Lung (tissue), 12 donors: ENCODE results near the gene MACROD1. TPM values are rescaled to one million over a fixed set of nuclear protein-coding genes. Genes with fewer than 3 reads are reported as not detected.

Experiments
- ATAC-seq: fragments of 200-7000 bp; cut with Tn5 transposase; one replicate; pipeline ENCODE4 v1.9.1; 2020; ENCODE audit warnings: moderate number of reproducible peaks; ENCODE audit not compliant: insufficient read depth, low FRiP score
- DNase-seq, 3 donors: peaks; one replicate each; pipeline ENCODE4 v3.0.0-alpha.2; 2013 to 2017
- H3K27ac ChIP-seq, 2 donors: one replicate each; pipeline ENCODE4 v1.5.1; 2013; ENCODE audit warnings: mild to moderate bottlenecking in 2 of 2, moderate library complexity in 2 of 2, control low read depth in 1 of 2, inconsistent platforms in 1 of 2, low read depth in 1 of 2, low read length in 1 of 2
- H3K27me3 ChIP-seq, 3 donors: one replicate each; pipeline ENCODE4 v1.5.1; 2013; ENCODE audit warnings: low read length in 2 of 3; ENCODE audit not compliant: control insufficient read depth in 3 of 3, insufficient read depth in 3 of 3
- H3K36me3 ChIP-seq, 4 donors: one replicate each; pipeline ENCODE4 v1.5.1; 2013; ENCODE audit warnings: low read length in 4 of 4, mild to moderate bottlenecking in 1 of 4, moderate library complexity in 1 of 4; ENCODE audit not compliant: control insufficient read depth in 4 of 4, insufficient read depth in 4 of 4
- H3K4me1 ChIP-seq, 5 donors: one replicate each; pipeline ENCODE4 v1.5.1; 2013; ENCODE audit warnings: low read length in 5 of 5, mild to moderate bottlenecking in 2 of 5, moderate library complexity in 1 of 5; ENCODE audit not compliant: control insufficient read depth in 5 of 5, insufficient read depth in 5 of 5
- H3K4me3 ChIP-seq: one replicate; pipeline ENCODE4 v1.5.1; 2013; ENCODE audit warnings: mild to moderate bottlenecking, control low read depth, moderate library complexity
- H3K9ac ChIP-seq, 2 donors: one replicate each; pipeline ENCODE4 v1.5.1; 2013; ENCODE audit warnings: low read length in 2 of 2, control low read depth in 1 of 2; ENCODE audit not compliant: insufficient read depth in 1 of 2
- H3K9me3 ChIP-seq, 4 donors: one replicate each; pipeline ENCODE4 v1.5.1; 2013; ENCODE audit warnings: low read length in 3 of 4, mild to moderate bottlenecking in 1 of 4, moderate library complexity in 1 of 4; ENCODE audit not compliant: control insufficient read depth in 4 of 4, insufficient read depth in 3 of 4
- WGBS, 2 donors: extraction: QIAGEN DNeasy Blood & Tissue Kit; methylation state at CpG; one replicate each; pipeline ENCODE4 v1.1.7; 2013; 5-methylcytosine and 5-hydroxymethylcytosine counted together
- polyA plus RNA-seq, 2 donors: library from polyadenylated mRNA; stranded (reverse); fragments of 200-250 nt; gene quantifications; one replicate each; pipeline ENCODE4 v1.2.1, GENCODE V29; 2013
- total RNA-seq, 2 donors: library from RNA; depleted of rRNA in 1 of 2; stranded (reverse); fragments of >200 nt in 1 of 2; gene quantifications; one replicate each; pipeline ENCODE4 v1.2.1, GENCODE V29; 2014 to 2021
- TF ChIP-seq, protein P1 (sequence below): IDR thresholded peaks from 2 replicates; pipeline ENCODE4 v1.5.1; 2012; ENCODE audit warnings: mild to moderate bottlenecking; ENCODE audit errors: control extremely low read depth, extremely low read depth
- donor health status: control.
- donor health status: control.
- donor health status: Bipolar disorder and iron deficiency.
- donor health status: healthy.
- donor health status: DM: yes; HTN: yes; CAD: no.

MACROD1 gene
- total and polyA plus RNA-seq, 4 donors, result 9.9 to 70.0 (median 19.0) TPM

DNA sequence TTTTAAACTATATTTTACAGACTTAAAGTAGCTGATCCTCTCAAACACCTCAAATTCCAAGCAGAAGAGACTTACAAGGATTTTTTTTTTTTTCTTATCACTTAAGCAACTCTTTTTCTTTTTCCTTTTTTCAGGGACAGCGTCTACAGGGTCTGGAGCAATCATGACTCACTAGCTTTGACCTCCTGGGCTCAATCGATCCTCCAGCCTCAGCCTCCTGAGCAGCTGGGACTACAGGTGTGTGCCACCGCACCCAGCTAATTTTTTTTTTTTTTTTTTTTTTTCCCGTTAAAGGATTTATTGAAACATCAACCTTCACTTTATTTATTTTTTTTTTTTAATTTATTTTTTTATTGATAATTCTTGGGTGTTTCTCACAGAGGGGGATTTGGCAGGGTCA lies 4.5 kb upstream of the MACROD1 start:
- 76 to 93% methylated on average over 4 of the region's 4 CpGs for WGBS, 2 donors
- H3K36me3 ChIP-seq, result no peaks in the 10 kb centered on the region
- no peak for DNase-seq
- no peaks in the 10 kb centered on the region for H3K9me3 ChIP-seq
- no peak overlapping the region for H3K4me3 ChIP-seq
- H3K4me1 ChIP-seq, result peaks cover 0 to 5% (median under 1%) of the 10 kb centered on the region in 5 donors
- no peak for ATAC-seq
- H3K9ac ChIP-seq, result no peak overlapping the region
- H3K27me3 ChIP-seq, result no peaks in the 10 kb centered on the region
- TF ChIP-seq, protein P1, sequence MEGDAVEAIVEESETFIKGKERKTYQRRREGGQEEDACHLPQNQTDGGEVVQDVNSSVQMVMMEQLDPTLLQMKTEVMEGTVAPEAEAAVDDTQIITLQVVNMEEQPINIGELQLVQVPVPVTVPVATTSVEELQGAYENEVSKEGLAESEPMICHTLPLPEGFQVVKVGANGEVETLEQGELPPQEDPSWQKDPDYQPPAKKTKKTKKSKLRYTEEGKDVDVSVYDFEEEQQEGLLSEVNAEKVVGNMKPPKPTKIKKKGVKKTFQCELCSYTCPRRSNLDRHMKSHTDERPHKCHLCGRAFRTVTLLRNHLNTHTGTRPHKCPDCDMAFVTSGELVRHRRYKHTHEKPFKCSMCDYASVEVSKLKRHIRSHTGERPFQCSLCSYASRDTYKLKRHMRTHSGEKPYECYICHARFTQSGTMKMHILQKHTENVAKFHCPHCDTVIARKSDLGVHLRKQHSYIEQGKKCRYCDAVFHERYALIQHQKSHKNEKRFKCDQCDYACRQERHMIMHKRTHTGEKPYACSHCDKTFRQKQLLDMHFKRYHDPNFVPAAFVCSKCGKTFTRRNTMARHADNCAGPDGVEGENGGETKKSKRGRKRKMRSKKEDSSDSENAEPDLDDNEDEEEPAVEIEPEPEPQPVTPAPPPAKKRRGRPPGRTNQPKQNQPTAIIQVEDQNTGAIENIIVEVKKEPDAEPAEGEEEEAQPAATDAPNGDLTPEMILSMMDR, result no peak
- H3K27ac ChIP-seq, result no peak overlapping the region

DNA sequence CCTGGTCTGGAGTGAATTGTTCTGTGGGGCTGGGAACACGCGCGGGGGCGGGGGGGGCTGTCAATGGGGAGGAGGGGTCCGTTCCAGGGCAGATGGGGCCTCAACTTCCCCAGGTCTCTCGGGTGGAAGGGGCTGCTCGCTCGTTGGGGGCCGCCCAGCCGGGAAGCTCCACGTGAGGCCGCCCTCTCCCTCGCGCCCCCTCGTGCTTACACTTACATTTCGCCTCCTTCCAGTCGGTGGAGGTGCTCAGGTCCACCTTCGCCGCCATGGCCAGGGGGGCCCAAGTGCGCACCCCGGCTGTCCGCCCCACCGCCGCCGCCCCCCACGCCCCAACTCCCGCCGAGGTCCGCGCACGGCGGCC lies 452 bp downstream of the MACROD1 start:
- peak in 1 of 3 donors; percentile 18 for DNase-seq
- TF ChIP-seq, protein P1, result no peak

DNA sequence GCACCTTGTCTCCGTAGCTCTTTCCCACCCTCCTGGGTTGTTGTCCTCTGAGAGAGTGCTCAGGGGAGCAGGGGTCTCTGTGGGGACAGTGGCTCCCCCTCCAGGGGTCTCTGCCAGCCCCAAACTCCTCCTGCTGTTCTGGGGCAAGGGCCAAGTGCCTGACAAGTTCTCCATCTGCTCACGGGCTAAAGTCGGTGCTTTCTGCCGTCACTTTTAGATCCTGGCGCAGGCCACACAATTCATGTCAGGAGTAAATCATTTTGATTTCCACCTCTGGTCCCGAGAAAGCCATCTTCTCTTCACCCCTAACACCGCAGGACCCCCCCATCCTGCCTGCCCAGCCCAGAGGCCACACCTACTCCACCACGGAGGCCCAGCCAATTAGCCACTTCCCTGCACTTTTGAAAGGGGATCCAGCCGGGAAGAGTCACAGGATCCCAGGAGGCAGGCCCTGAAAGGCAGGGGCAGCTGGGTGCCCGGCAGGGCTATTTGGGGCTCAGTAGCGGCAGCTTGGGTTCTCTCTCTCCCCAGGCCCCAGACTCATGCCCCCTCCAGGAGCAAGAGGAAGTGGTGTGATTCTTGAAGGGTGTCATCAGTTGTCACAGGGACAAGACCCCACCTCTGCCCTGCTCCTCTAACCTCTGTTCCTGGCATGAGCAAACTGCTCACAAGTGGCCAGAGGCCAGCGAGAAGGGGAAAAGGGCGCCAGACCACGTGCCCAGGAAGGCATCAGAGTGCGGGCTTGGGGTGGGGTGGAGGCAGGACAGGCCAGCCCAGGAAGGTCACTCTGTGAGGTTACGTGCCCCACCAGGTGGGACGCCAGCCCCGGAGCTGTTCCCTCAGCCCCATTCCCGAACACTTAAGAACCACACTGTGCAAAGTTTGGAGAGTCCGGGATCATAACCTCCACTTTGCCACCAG lies 1.3 kb downstream of the MACROD1 start:
- WGBS, 2 donors, result 53 to 61% methylated on average over 20 of the region's 20 CpGs
- H3K27ac ChIP-seq, result peak overlapping the region; percentile 2 to 80
- TF ChIP-seq, protein P1, result no peak
- peak overlapping the region; percentile 30 for H3K4me3 ChIP-seq
- ATAC-seq, result no peak
- H3K4me1 ChIP-seq, result peaks cover 0 to 12% (median 11%) of the 10 kb centered on the region in 5 donors
- H3K9ac ChIP-seq, result no peak overlapping the region
- no peaks in the 10 kb centered on the region for H3K27me3 ChIP-seq
- H3K36me3 ChIP-seq, result no peaks in the 10 kb centered on the region
- no peaks in the 10 kb centered on the region for H3K9me3 ChIP-seq
- peak in 1 of 3 donors; percentile 19 for DNase-seq

More for the DNA sequence above, 452 bp downstream of the MACROD1 start:
- WGBS, 2 donors, result 0 to 1% methylated on average over 27 to 32 of the region's 32 CpGs
- ATAC-seq, result no peak
- H3K9ac ChIP-seq, result no peak overlapping the region
- no peaks in the 10 kb centered on the region for H3K27me3 ChIP-seq
- no peaks in the 10 kb centered on the region for H3K9me3 ChIP-seq
- peak overlapping the region; percentile 81 for H3K4me3 ChIP-seq
- no peaks in the 10 kb centered on the region for H3K36me3 ChIP-seq
- H3K4me1 ChIP-seq, result peaks cover 0 to 12% (median 11%) of the 10 kb centered on the region in 5 donors
- H3K27ac ChIP-seq, result peak overlapping the region; percentile 57 to 80
